A549 (cell line): ENCODE data around the gene ANTKMT. TPM values are rescaled to one million over a fixed set of nuclear protein-coding genes. Genes with fewer than 3 reads are reported as not detected.

Experiments
- ATAC-seq, 2 experiments: fragments of 200-7000 bp in 1 of 2; fragments of >200 bp in 1 of 2; cut with Nextera tagmentation in 1 of 2; cut with Tn5 transposase in 1 of 2; 3 replicates each; pipeline versions ENCODE4 v1.8.0 to v1.9.1; 2018 to 2020; ENCODE audit warnings: mild to moderate bottlenecking in 1 of 2, moderate library complexity in 1 of 2
- CTCF ChIA-PET: fragments of 300-600 bp; sonication (Branson Sonifier 250); formaldehyde crosslinking; extraction: SDS; loops from one replicate; lab custom pipeline; 2021; ENCODE audit warnings: antibody characterized with exemption, inconsistent platforms; lab: Yijun Ruan, JAX
- POLR2A ChIA-PET: fragments of 350-600 bp; formaldehyde crosslinking; extraction: SDS; loops from one replicate; lab custom pipeline; 2021; ENCODE audit warnings: antibody characterized with exemption, inconsistent platforms; lab: Yijun Ruan, JAX
- DNase-seq, 2 experiments: peaks; one replicate each; pipeline versions ENCODE4 v3.0.0 to v3.0.0-alpha.2; 2011 to 2016; ENCODE audit warnings: low read depth in 1 of 2, low spot score in 1 of 2
- FAIRE-seq: peaks from 2 replicates; lab custom pipeline; 2011; peaks lifted over from hg19 to GRCh38; lab: Jason Lieb, UNC
- H3K27ac ChIP-seq, 2 experiments: fragments of >200 bp; sonication (Bioruptor Twin); formaldehyde crosslinking; 3 replicates each; pipeline ENCODE4 v1.5.1; 2016 to 2017
- H3K4me1 ChIP-seq: fragments of >200 bp; sonication (Bioruptor Twin); formaldehyde crosslinking; 3 replicates; pipeline ENCODE4 v1.6.1; 2016
- H3K4me2 ChIP-seq: fragments of >200 bp; sonication (Bioruptor Twin); formaldehyde crosslinking; 3 replicates; pipeline ENCODE4 v1.6.1; 2016
- H3K4me3 ChIP-seq: fragments of >200 bp; sonication (Bioruptor Twin); formaldehyde crosslinking; 3 replicates; pipeline ENCODE4 v1.5.1; 2016
- H3K9me3 ChIP-seq: fragments of >200 bp; sonication (Bioruptor Twin); formaldehyde crosslinking; 3 replicates; pipeline ENCODE4 v1.6.1; 2016
- ATOH8 ChIP-seq: fragments of 250-450 bp; sonication (Bioruptor Pico); IDR thresholded peaks from 2 replicates; pipeline ENCODE4 v1.5.0; 2020; ENCODE audit warnings: low read depth, mild to moderate bottlenecking, moderate library complexity
- FOSB ChIP-seq: fragments of 250-450 bp; sonication (Bioruptor Pico); IDR thresholded peaks from 2 replicates; pipeline ENCODE4 v1.5.0; 2020; ENCODE audit warnings: mild to moderate bottlenecking, moderate library complexity
- FOXS1 ChIP-seq: fragments of 250-450 bp; sonication (Bioruptor Pico); IDR thresholded peaks from 2 replicates; pipeline ENCODE4 v1.5.0; 2020; ENCODE audit warnings: mild to moderate bottlenecking, moderate library complexity
- HES2 ChIP-seq: fragments of >200 bp; sonication (Bioruptor Twin); formaldehyde crosslinking; IDR thresholded peaks from 2 replicates; pipeline ENCODE4 v1.6.1; 2016
- JUN ChIP-seq, 2 experiments: fragments of >200 bp; sonication (Bioruptor Twin); formaldehyde crosslinking; IDR thresholded peaks; 2 replicates in 1 of 2; 3 replicates in 1 of 2; pipeline ENCODE4 v1.6.1; 2016 to 2017
- KDM1A ChIP-seq: fragments of 200-600 bp; sonication (generic); IDR thresholded peaks from 2 replicates; pipeline ENCODE4 v1.6.1; 2016; ENCODE audit warnings: low read depth, mild to moderate bottlenecking
- MAX ChIP-seq: IDR thresholded peaks from 2 replicates; pipeline ENCODE4 v1.6.1; 2012
- NPAS2 ChIP-seq: fragments of 250-450 bp; sonication (Bioruptor Pico); IDR thresholded peaks from 2 replicates; pipeline ENCODE4 v1.8.0; 2022; ENCODE audit warnings: mild to moderate bottlenecking, moderate library complexity, borderline replicate concordance
- PBX3 ChIP-seq: IDR thresholded peaks from 2 replicates; pipeline ENCODE4 v1.6.1; 2012
- POLR2A ChIP-seq: IDR thresholded peaks from 2 replicates; pipeline ENCODE4 v1.6.1; 2012; ENCODE audit warnings: mild to moderate bottlenecking, low read length
- POLR2AphosphoS2 ChIP-seq: conservative IDR thresholded peaks from 2 replicates; pipeline ENCODE4 v1.6.1; 2012; ENCODE audit warnings: low read length, improper control_type of control experiment, inconsistent platforms
- REST ChIP-seq: fragments of 200-600 bp; sonication (generic); IDR thresholded peaks from 2 replicates; pipeline ENCODE4 v1.6.1; 2016; ENCODE audit warnings: antibody characterized with exemption, mild to moderate bottlenecking, moderate library complexity
- RNF2 ChIP-seq: fragments of 200-600 bp; sonication (generic); IDR thresholded peaks from 2 replicates; pipeline ENCODE4 v1.6.1; 2016; ENCODE audit warnings: low read depth, mild to moderate bottlenecking, antibody characterized with exemption, moderate library complexity, borderline replicate concordance
- TFCP2L1 ChIP-seq: fragments of 250-450 bp; sonication (Bioruptor Pico); IDR thresholded peaks from 2 replicates; pipeline ENCODE4 v1.5.0; 2021; ENCODE audit warnings: mild to moderate bottlenecking
- ZFP36 ChIP-seq: fragments of 450-650 bp; IDR thresholded peaks from 2 replicates; pipeline ENCODE4 v1.6.1; 2014; ENCODE audit warnings: borderline replicate concordance; ENCODE audit not compliant: partially characterized antibody
- WGBS: methylation state at CpG from one replicate; pipeline ENCODE4 v1.1.6; 2017; ENCODE audit errors: missing lambda C conversion rate; 5-methylcytosine and 5-hydroxymethylcytosine counted together
- polyA plus RNA-seq, 4 experiments: library from polyadenylated mRNA; depleted of rRNA in 3 of 4; stranded (reverse); fragments of >200 nt; fragmentation: RNase III in 1 of 4; extraction: RNeasy Plus Mini Kit Qiagen cat#74134 plus additional on column Dnase treatment in 1 of 4; gene quantifications; 2 replicates in 3 of 4; 3 replicates in 1 of 4; pipeline ENCODE4 v1.2.3, GENCODE V29; 2011 to 2017

Gene ANTKMT
- polyA plus RNA-seq, 2 of the 4 experiments (the other 2 are of a cell fraction): 11.9 to 55.8 TPM

GRCh38 chr16:726188-726437 is 5.2 kb downstream of the ANTKMT start:
- Histone ChIP-seq H3K4me1 (peaks cover 21% of the 10 kb centered on the region), H3K4me2 (peak overlapping the region; percentile 100), H3K27ac (peak overlapping the region in 1 of 2 experiments; percentile 91; a peak in 4 of 6 replicates), H3K9me3 (no peaks in the 10 kb centered on the region), H3K4me3 (peak overlapping the region; percentile 60; the same call in 1 of the 3 replicates)
- POLR2A ChIA-PET: interaction anchor here (1.2 to 4.2 kb wide), 2 partner anchors 11 to 14 kb away, joined by 5 to 23 read pairs; partner anchors contain the start of gene METRN
- peak in 1 of 2 experiments; percentile 1; a peak in 2 of 6 replicates for ATAC-seq
- no peak for TF ChIP-seq NPAS2
- no peak for TF ChIP-seq FOXS1 (CRISPR knock-in tag)
- no peak for TF ChIP-seq MAX
- no peak for TF ChIP-seq REST
- TF ChIP-seq POLR2A: 0 out of 2 replicates have a peak, but pooled peaks have one; percentile 4
- TF ChIP-seq FOSB (CRISPR knock-in tag): no peak
- no peak for TF ChIP-seq TFCP2L1 (CRISPR knock-in tag)
- CTCF ChIA-PET: interaction anchor here (0.7 to 28.0 kb wide), 5 partner anchors 6 to 60 kb away, joined by 3 to 656 read pairs (median 17); partner anchors contain the start of genes ANTKMT, CCDC78, CIAO3 and FBXL16
- FAIRE-seq: no peak
- WGBS: 84% methylated on average over 9 of the region's 9 CpGs
- DNase-seq: no peak

- no peak for FAIRE-seq
- Histone ChIP-seq H3K4me1 (peaks cover 19% of the 10 kb centered on the region), H3K27ac (peak within 1 kb of the TSS; percentile 89 to 91), H3K4me2 (peak within 1 kb of the TSS; percentile 100), H3K4me3 (peak within 1 kb of the TSS; percentile 60), H3K9me3 (no peaks in the 10 kb centered on the region)
- TF ChIP-seq ZFP36: peak; percentile 98
- TF ChIP-seq PBX3: peak; percentile 41; the same call in 1 of the 2 replicates
- peak in 1 of 2 experiments; percentile 59; a peak in 2 of 5 replicates for TF ChIP-seq JUN (IDR thresholded peaks at IDR 0.05)
- no peak for TF ChIP-seq ATOH8 (CRISPR knock-in tag)
- TF ChIP-seq HES2: no peak
- 0 out of 2 replicates have a peak, but pooled peaks have one; percentile 45 for TF ChIP-seq POLR2AphosphoS2
- peak; percentile 63; the same call in 1 of the 2 replicates for TF ChIP-seq KDM1A
- TF ChIP-seq RNF2: peak; percentile 66; the same call in 1 of the 2 replicates
- CTCF ChIA-PET: interaction anchor here (0.7 to 28.0 kb wide), 4 partner anchors 6 to 59 kb away, joined by 3 to 656 read pairs (median 336); partner anchors contain the start of genes ANTKMT, CCDC78, CIAO3 and FBXL16
- ATAC-seq: peak; percentile 4 to 12; a peak in 4 of 6 replicates
- POLR2A ChIA-PET: interaction anchor here (1.2 to 4.2 kb wide), 2 partner anchors 11 to 15 kb away, joined by 5 to 23 read pairs; partner anchors contain the start of gene METRN
- no peak for DNase-seq
- WGBS: 26% methylated on average over 28 of the region's 88 CpGs
Measured at GRCh38 chr16:726438-727290, 5.7 kb downstream of the ANTKMT start, which contains the start of the genes CCDC78 and HAGHL. Gene CCDC78, minus strand, starts transcription at chr16:726443. Its CDS starts 76 bp downstream, at chr16:726367. Gene HAGHL, plus strand, starts transcription at chr16:727106. Its CDS starts 404 bp downstream, at chr16:727510.
